ENCODE data around the gene IRF5. TPM values are rescaled to one million over a fixed set of nuclear protein-coding genes. Genes with fewer than 3 reads are reported as not detected.
A peak's percentile ranks its signal among the peaks of the same experiment; 100 is the strongest.

The IRF5 gene
- total RNA-seq, 1 experiment from 2014 or later = 0.74 TPM

DNA sequence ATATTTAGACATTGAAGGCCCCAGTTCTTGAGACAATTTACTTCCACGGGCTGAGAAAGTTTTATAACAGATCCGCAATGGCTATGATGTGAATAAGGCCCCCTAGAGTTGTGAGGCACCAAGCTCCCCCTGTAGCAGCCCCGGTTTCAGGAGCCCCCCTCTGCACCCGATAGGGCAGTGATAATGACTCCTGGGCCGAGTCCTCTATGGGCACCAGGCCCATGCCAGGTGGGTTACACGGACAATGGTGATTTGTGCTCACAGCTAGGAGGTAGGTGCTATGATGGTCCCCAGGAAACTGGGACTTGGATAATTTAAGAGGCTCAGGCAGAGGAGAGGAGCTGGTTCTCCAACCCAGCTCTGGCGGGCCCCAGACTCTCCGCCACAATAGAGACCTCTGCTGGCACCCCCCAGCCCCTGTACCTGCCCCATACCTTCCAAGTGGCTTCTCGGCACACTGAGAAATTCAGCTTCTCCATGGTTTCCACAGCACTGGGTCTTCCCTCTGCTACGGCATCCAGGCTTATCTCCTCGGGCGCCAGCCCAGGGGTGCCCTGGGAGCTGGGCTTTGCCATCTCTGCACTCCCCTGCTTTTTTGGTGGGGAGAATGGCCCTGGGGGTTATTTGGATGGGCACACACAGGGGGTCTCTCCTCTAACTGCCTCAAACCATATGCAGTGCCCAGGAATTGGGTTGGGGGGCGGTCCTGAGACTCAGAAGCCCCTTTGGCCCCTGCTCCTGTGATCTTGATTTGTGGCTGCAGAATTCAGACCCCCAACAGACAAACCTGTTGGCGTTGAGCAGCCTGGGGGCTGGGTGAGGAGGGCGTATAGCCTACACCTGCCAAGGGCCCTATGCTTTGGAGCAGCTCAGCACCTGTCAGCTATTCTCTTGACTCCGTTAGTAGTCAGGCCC is 15.0 kb upstream of the IRF5 start:
- Histone ChIP-seq H4K91ac (ENCODE audit: insufficient read length, low read depth, low read length) (no peak overlapping the region), H3K9ac (ENCODE audit: extremely low read depth, insufficient read length, low read length) (no peak overlapping the region), H4K5ac (ENCODE audit: insufficient read length, low read depth, low read length) (no peak overlapping the region), H4K8ac (replicated peaks; ENCODE audit: insufficient read length, low read depth, low read length) (no peak overlapping the region), H3K9me3 (ENCODE audit: control insufficient read depth, low read depth, low read length) (no peaks in the 10 kb centered on the region), H3K14ac (ENCODE audit: insufficient read depth, low read length) (no peak overlapping the region), H2AK5ac (ENCODE audit: insufficient read length, low read length) (no peak overlapping the region), H3K4me2 (ENCODE audit: insufficient read depth, insufficient read length, low read length) (no peak overlapping the region), H2BK120ac (ENCODE audit: low read depth, low read length, poor library complexity, severe bottlenecking) (no peak overlapping the region), H3K27me3 (ENCODE audit: insufficient read depth, low read length) (no peaks in the 10 kb centered on the region), H2BK5ac (ENCODE audit: insufficient read length, low read length) (no peak overlapping the region), H2BK20ac (ENCODE audit: low read depth, low read length, poor library complexity, severe bottlenecking) (no peak overlapping the region), H3K79me2 (ENCODE audit: insufficient read depth, low read length) (no peaks in the 10 kb centered on the region), H3K23ac (ENCODE audit: insufficient read length, low read depth, low read length) (no peak overlapping the region), H2AFZ (ENCODE audit: low read length) (no peak overlapping the region), H3K4ac (ENCODE audit: low read depth, low read length) (no peak overlapping the region), H2BK12ac (ENCODE audit: insufficient read length, low read depth, low read length) (no peak overlapping the region), H3K23me2 (ENCODE audit: insufficient read length, low read depth, low read length, poor library complexity, severe bottlenecking) (no peaks in the 10 kb centered on the region), H3K4me1 (ENCODE audit: insufficient read depth, low read length) (no peaks in the 10 kb centered on the region; the same call in 1 of the 2 replicates), H3K79me1 (ENCODE audit: insufficient read depth, low read depth, low read length, poor library complexity, severe bottlenecking) (no peaks in the 10 kb centered on the region), H2BK15ac (ENCODE audit: low read depth, low read length) (no peak overlapping the region), H4K20me1 (ENCODE audit: control insufficient read depth, insufficient read depth, insufficient read length) (no peaks in the 10 kb centered on the region), H3T11ph (ENCODE audit: low read length) (no peak overlapping the region), H3K56ac (ENCODE audit: insufficient read length, low read depth, low read length) (no peak overlapping the region), H3K27ac (ENCODE audit: insufficient read length, low read depth, low read length) (no peak overlapping the region), H3K18ac (ENCODE audit: insufficient read length, low read depth, low read length) (no peak overlapping the region)
- H3K4me1 Mint-ChIP-seq = peaks cover 17 to 35% of the 10 kb centered on the region in 2 experiments
- DNase-seq = peak; percentile 25
- H3K36me3 Mint-ChIP-seq (ENCODE audit: insufficient read depth in 1 of 3, low read depth in 3 of 3) = no peaks in the 10 kb centered on the region
- H3K4me3 Mint-ChIP-seq = no peak overlapping the region
- TF ChIP-seq, protein P1, sequence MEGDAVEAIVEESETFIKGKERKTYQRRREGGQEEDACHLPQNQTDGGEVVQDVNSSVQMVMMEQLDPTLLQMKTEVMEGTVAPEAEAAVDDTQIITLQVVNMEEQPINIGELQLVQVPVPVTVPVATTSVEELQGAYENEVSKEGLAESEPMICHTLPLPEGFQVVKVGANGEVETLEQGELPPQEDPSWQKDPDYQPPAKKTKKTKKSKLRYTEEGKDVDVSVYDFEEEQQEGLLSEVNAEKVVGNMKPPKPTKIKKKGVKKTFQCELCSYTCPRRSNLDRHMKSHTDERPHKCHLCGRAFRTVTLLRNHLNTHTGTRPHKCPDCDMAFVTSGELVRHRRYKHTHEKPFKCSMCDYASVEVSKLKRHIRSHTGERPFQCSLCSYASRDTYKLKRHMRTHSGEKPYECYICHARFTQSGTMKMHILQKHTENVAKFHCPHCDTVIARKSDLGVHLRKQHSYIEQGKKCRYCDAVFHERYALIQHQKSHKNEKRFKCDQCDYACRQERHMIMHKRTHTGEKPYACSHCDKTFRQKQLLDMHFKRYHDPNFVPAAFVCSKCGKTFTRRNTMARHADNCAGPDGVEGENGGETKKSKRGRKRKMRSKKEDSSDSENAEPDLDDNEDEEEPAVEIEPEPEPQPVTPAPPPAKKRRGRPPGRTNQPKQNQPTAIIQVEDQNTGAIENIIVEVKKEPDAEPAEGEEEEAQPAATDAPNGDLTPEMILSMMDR (conservative IDR thresholded peaks at IDR 0.05) = no peak
- H3K9me3 Mint-ChIP-seq = peaks cover under 1% of the 10 kb centered on the region in 2 experiments; a peak in 1 of 5 replicates
- no peak overlapping the region for H3K27ac Mint-ChIP-seq
- WGBS (ENCODE audit: extremely low coverage, insufficient read length, low lambda C conversion rate) = no CpG with 5 or more reads among the region's 16 CpGs
- peaks cover 11% of the 10 kb centered on the region for H3K27me3 Mint-ChIP-seq (ENCODE audit: low read depth)

Measured in H9 (cell line).